ENCODE results near the gene ENPP7. TPM values are rescaled to one million over a fixed set of nuclear protein-coding genes. Genes with fewer than 3 reads are reported as not detected.

The ENPP7 gene
- total and polyA plus RNA-seq, 3 experiments from 2014 or later: 0.11 to 0.26 TPM; not detected in 1

- Histone ChIP-seq H3K4me1 (ENCODE audit: insufficient read depth, low read length) (peaks cover 16% of the 10 kb centered on the region), H3K27me3 (ENCODE audit: insufficient read depth, low read length, poor library complexity, severe bottlenecking) (peaks cover 23% of the 10 kb centered on the region), H3K9me3 (ENCODE audit: low read length) (no peaks in the 10 kb centered on the region), H3K4me3 (ENCODE audit: low read length) (no peak overlapping the region), H3K27ac (ENCODE audit: low read depth, low read length) (no peak overlapping the region), H3K36me3 (ENCODE audit: insufficient read depth, low read length) (no peaks in the 10 kb centered on the region)
- peaks cover 10 to 21% (median 20%) of the 10 kb centered on the region in 3 donors for H3K4me1 Mint-ChIP-seq
- POLR2A ChIA-PET: no interaction called here
- no peak for DNase-seq
- peaks cover 43 to 72% of the 10 kb centered on the region in 2 donors for H3K27me3 Mint-ChIP-seq
- CTCF ChIA-PET: no interaction called here
- peak overlapping the region in 6 of 7 donors; percentile 54 to 88 (median 85) for H3K4me3 Mint-ChIP-seq
- H3K27ac Mint-ChIP-seq: peak overlapping the region in 2 of 8 donors; percentile 63 to 82
- peaks cover 0 to 2% (median 0%) of the 10 kb centered on the region in 5 donors for H3K9me3 Mint-ChIP-seq
- peaks cover 0 to 3% (median 0%) of the 10 kb centered on the region in 3 donors for H3K36me3 Mint-ChIP-seq
Measured at GRCh38 chr17:79779661-79780365, 49.1 kb downstream of the ENPP7 start.

- Mint-ChIP-seq H3K9me3 (peaks cover 0 to 2% (median 0%) of the 10 kb centered on the region in 5 donors), H3K27me3 (peaks cover 47 to 74% of the 10 kb centered on the region in 2 donors), H3K36me3 (peaks cover 0 to 3% (median 0%) of the 10 kb centered on the region in 3 donors), H3K4me1 (peaks cover 10 to 21% (median 20%) of the 10 kb centered on the region in 3 donors), H3K27ac (no peak overlapping the region), H3K4me3 (peak overlapping the region in 1 of 7 donors; percentile 88)
- DNase-seq: no peak
- Histone ChIP-seq H3K27me3 (ENCODE audit: insufficient read depth, low read length, poor library complexity, severe bottlenecking) (peaks cover 18% of the 10 kb centered on the region), H3K36me3 (ENCODE audit: insufficient read depth, low read length) (no peaks in the 10 kb centered on the region), H3K9me3 (ENCODE audit: low read length) (no peaks in the 10 kb centered on the region), H3K4me1 (ENCODE audit: insufficient read depth, low read length) (peaks cover 16% of the 10 kb centered on the region), H3K4me3 (ENCODE audit: low read length) (no peak overlapping the region), H3K27ac (ENCODE audit: low read depth, low read length) (no peak overlapping the region)
- ChIA-PET POLR2A (no interaction called here), CTCF (interaction anchor here (1.2 kb wide), 1 partner anchor 8 kb away, joined by 3 read pairs; no protein-coding TSS in a partner anchor)
Measured at GRCh38 chr17:79781012-79781650, 50.4 kb downstream of the ENPP7 start.

DNA sequence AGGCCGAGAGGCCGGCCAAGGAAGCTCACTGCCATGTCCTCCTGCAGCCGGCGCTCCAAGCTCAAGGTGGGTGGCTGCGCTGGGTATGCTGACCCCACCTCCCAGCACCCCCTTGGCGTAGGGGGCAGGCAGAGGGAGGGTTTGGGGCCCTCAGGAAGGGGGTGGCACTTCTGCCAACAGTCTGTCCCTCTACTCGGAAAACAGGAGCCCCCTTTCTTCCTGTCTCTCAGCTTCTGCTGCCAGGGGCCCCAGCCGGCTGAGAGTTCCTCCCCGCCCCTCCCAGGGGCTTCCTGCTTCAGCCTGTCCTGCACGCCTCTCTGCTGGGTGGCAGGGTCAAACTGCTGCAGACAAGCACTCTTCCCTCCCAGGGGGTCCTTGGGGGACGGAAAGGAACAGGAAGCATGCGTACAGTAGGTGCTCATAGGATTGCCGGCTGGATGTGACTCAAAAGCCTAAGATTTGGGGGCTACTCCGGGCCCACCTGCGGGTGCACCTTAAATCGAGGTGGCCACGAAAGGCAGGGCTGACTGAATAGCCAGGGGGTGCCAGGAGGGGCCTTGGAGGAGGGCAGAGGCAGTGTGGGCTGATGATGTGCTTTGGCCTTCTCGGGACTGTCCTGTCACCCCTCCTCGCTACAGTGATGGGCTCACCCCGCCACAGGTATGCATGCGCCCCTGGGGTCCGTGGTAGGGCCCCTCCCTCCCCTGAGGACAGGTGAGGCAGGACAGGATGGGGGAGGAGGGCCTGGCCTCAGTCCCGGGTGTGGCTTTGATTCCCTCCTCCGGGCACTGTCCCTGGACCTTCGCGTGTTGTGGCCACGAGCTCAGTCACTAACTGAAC, 51.2 kb downstream of the ENPP7 start:
- H3K4me3 ChIP-seq (ENCODE audit: low read length): no peak overlapping the region
- peaks cover 11% of the 10 kb centered on the region for H3K27me3 ChIP-seq (ENCODE audit: insufficient read depth, low read length, poor library complexity, severe bottlenecking)
- POLR2A ChIA-PET: no interaction called here
- Mint-ChIP-seq H3K4me3 (no peak overlapping the region), H3K27me3 (peaks cover 44 to 73% of the 10 kb centered on the region in 2 donors), H3K36me3 (peaks cover 0 to 3% (median 0%) of the 10 kb centered on the region in 3 donors), H3K4me1 (peaks cover 10 to 16% (median 14%) of the 10 kb centered on the region in 3 donors), H3K27ac (no peak overlapping the region), H3K9me3 (peaks cover 0 to 1% (median 0%) of the 10 kb centered on the region in 5 donors)
- H3K27ac ChIP-seq (ENCODE audit: low read depth, low read length): no peak overlapping the region
- CTCF ChIA-PET: interaction anchor here (1.2 kb wide), 1 partner anchor 8 kb away, joined by 3 read pairs; no protein-coding TSS in a partner anchor
- H3K36me3 ChIP-seq (ENCODE audit: insufficient read depth, low read length): no peaks in the 10 kb centered on the region
- DNase-seq: no peak
- H3K9me3 ChIP-seq (ENCODE audit: low read length): no peaks in the 10 kb centered on the region
- peaks cover 12% of the 10 kb centered on the region for H3K4me1 ChIP-seq (ENCODE audit: insufficient read depth, low read length)

DNA sequence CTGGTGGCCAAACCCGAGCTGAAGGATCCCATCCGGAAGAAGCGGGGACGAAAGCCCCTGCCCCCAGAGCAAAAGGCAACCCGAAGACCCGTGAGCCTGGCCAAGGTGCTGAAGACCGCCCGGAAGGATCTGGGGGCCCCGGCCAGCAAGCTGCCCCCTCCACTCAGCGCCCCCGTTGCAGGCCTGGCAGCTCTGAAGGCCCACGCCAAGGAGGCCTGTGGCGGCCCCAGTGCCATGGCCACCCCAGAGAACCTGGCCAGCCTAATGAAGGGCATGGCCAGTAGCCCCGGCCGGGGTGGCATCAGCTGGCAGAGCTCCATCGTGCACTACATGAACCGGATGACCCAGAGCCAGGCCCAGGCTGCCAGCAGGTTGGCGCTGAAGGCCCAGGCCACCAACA, 53.1 kb downstream of the ENPP7 start:
- Mint-ChIP-seq H3K4me1 (peaks cover 3 to 6% (median 4%) of the 10 kb centered on the region in 3 donors), H3K27ac (no peak overlapping the region), H3K9me3 (peaks cover 0 to 1% (median 0%) of the 10 kb centered on the region in 5 donors), H3K27me3 (peaks cover 48 to 82% of the 10 kb centered on the region in 2 donors), H3K36me3 (peaks cover 0 to 3% (median 0%) of the 10 kb centered on the region in 3 donors), H3K4me3 (no peak overlapping the region)
- Histone ChIP-seq H3K27me3 (ENCODE audit: insufficient read depth, low read length, poor library complexity, severe bottlenecking) (peaks cover 12% of the 10 kb centered on the region), H3K9me3 (ENCODE audit: low read length) (no peaks in the 10 kb centered on the region), H3K36me3 (ENCODE audit: insufficient read depth, low read length) (no peaks in the 10 kb centered on the region), H3K27ac (ENCODE audit: low read depth, low read length) (no peak overlapping the region), H3K4me3 (ENCODE audit: low read length) (no peak overlapping the region), H3K4me1 (ENCODE audit: insufficient read depth, low read length) (peaks cover 4% of the 10 kb centered on the region)
- no peak for DNase-seq
- POLR2A ChIA-PET: no interaction called here
- CTCF ChIA-PET: no interaction called here

- Mint-ChIP-seq H3K4me1 (peaks cover 0 to 5% (median 3%) of the 10 kb centered on the region in 3 donors), H3K27ac (no peak overlapping the region), H3K36me3 (peaks cover 0 to 3% (median 0%) of the 10 kb centered on the region in 3 donors), H3K27me3 (peaks cover 44 to 82% of the 10 kb centered on the region in 2 donors), H3K4me3 (no peak overlapping the region), H3K9me3 (peaks cover 0 to under 1% (median 0%) of the 10 kb centered on the region in 5 donors)
- no peaks in the 10 kb centered on the region for H3K36me3 ChIP-seq (ENCODE audit: insufficient read depth, low read length)
- no peak overlapping the region for H3K27ac ChIP-seq (ENCODE audit: low read depth, low read length)
- H3K9me3 ChIP-seq (ENCODE audit: low read length): no peaks in the 10 kb centered on the region
- no peaks in the 10 kb centered on the region for H3K4me1 ChIP-seq (ENCODE audit: insufficient read depth, low read length)
- peaks cover 12% of the 10 kb centered on the region for H3K27me3 ChIP-seq (ENCODE audit: insufficient read depth, low read length, poor library complexity, severe bottlenecking)
- ChIA-PET CTCF (no interaction called here), POLR2A (no interaction called here)
- no peak overlapping the region for H3K4me3 ChIP-seq (ENCODE audit: low read length)
- no peak for DNase-seq
Measured at GRCh38 chr17:79784353-79785016, 53.7 kb downstream of the ENPP7 start.

- Mint-ChIP-seq H3K4me3 (no peak overlapping the region), H3K9me3 (no peaks in the 10 kb centered on the region), H3K36me3 (peaks cover 0 to 3% (median 0%) of the 10 kb centered on the region in 3 donors), H3K4me1 (peaks cover 0 to 7% (median 3%) of the 10 kb centered on the region in 3 donors), H3K27me3 (peaks cover 38 to 77% of the 10 kb centered on the region in 2 donors), H3K27ac (no peak overlapping the region)
- Histone ChIP-seq H3K9me3 (ENCODE audit: low read length) (no peaks in the 10 kb centered on the region), H3K36me3 (ENCODE audit: insufficient read depth, low read length) (no peaks in the 10 kb centered on the region), H3K27me3 (ENCODE audit: insufficient read depth, low read length, poor library complexity, severe bottlenecking) (peaks cover 15% of the 10 kb centered on the region), H3K4me1 (ENCODE audit: insufficient read depth, low read length) (peaks cover 3% of the 10 kb centered on the region), H3K4me3 (ENCODE audit: low read length) (no peak overlapping the region), H3K27ac (ENCODE audit: low read depth, low read length) (no peak overlapping the region)
- no peak for DNase-seq
- CTCF ChIA-PET: interaction anchor here (1.4 kb wide), 1 partner anchor 223 kb away, joined by 3 read pairs; no protein-coding TSS in a partner anchor
- POLR2A ChIA-PET: no interaction called here
Measured at GRCh38 chr17:79785017-79785899, 54.5 kb downstream of the ENPP7 start.
